HG03064 (cell line): Measurements from ENCODE around the gene RNF10.

Experiments
- ATAC-seq: cut with Tn5 transposase; IDR thresholded peaks from one replicate; pipeline ENCODE4 v1.9.1; 2021; ENCODE audit warnings: low read depth; ENCODE audit not compliant: unreplicated experiment

RNF10 gene

GRCh38 chr12:120573560-120573959 is 39.4 kb downstream of the RNF10 start:
- ATAC-seq = no peak

GRCh38 chr12:120574106-120574505 is 40.0 kb downstream of the RNF10 start:
- ATAC-seq = no peak

- no peak for ATAC-seq
These were observed 45.0 kb downstream of the RNF10 start for GRCh38 chr12:120579179-120579578.

- peak; percentile 80 for ATAC-seq
These were observed 46.9 kb downstream of the RNF10 start, which contains the start of gene POP5 for GRCh38 chr12:120580787-120581723. POP5 (minus strand) TSS chr12:120581402; CDS start chr12:120581362, 40 bp downstream.

GRCh38 chr12:120581998-120582397 is 47.8 kb downstream of the RNF10 start:
- ATAC-seq = no peak

GRCh38 chr12:120583478-120584030 is 49.4 kb downstream of the RNF10 start:
- no peak for ATAC-seq

- ATAC-seq = no peak
These were observed 50.4 kb downstream of the RNF10 start for GRCh38 chr12:120584343-120585149.

GRCh38 chr12:120586206-120586605 is 52.0 kb downstream of the RNF10 start:
- ATAC-seq = no peak

- no peak for ATAC-seq
These were observed 52.7 kb downstream of the RNF10 start for GRCh38 chr12:120586860-120587259.

GRCh38 chr12:120588371-120588770 is 54.2 kb downstream of the RNF10 start:
- ATAC-seq = no peak

GRCh38 chr12:120588948-120589930 is 55.1 kb downstream of the RNF10 start:
- ATAC-seq = no peak

- no peak for ATAC-seq
These were observed 56.7 kb downstream of the RNF10 start for GRCh38 chr12:120590741-120591407.

- ATAC-seq = no peak
These were observed 58.2 kb downstream of the RNF10 start for GRCh38 chr12:120592121-120593049.

- no peak for ATAC-seq
These were observed 62.7 kb downstream of the RNF10 start for GRCh38 chr12:120596901-120597300.

GRCh38 chr12:120597861-120598260 is 63.7 kb downstream of the RNF10 start:
- no peak for ATAC-seq

- no peak for ATAC-seq
These were observed 64.7 kb downstream of the RNF10 start for GRCh38 chr12:120598674-120599463.
